NCI-H748 (cell line): ENCODE results near the gene MRM3.
A peak's percentile ranks its signal among the peaks of the same experiment; 100 is the strongest.
"Not testable (repeated sequence)": the region's sequence is repeated elsewhere in the genome, so short reads cannot be mapped to it uniquely, and the experiment has no call there.

Source experiments
- DNase-seq: peaks from one replicate; lab custom pipeline; 2025; ENCODE audit not compliant: unreplicated experiment; lab: John Stamatoyannopoulos, UW

MRM3 gene

GRCh38 chr17:781805-782731 lies at the start of gene MRM3, which contains the start of gene GLOD4:
MRM3 (plus strand) TSS chr17:782353; CDS start chr17:782379, 26 bp downstream.
GLOD4 (minus strand) TSS chr17:782280; CDS start chr17:782255, 25 bp downstream.
- peak; percentile 92 for DNase-seq

GRCh38 chr17:732902-733720 lies 49.0 kb upstream of the MRM3 start:
- DNase-seq: peak; percentile 72

- DNase-seq: peak; percentile 43
Observed at GRCh38 chr17:733743-734142, 48.4 kb upstream of the MRM3 start.

- no peak for DNase-seq
Observed at GRCh38 chr17:737561-738113, 44.5 kb upstream of the MRM3 start.

GRCh38 chr17:740240-741017 lies 41.7 kb upstream of the MRM3 start:
- no peak for DNase-seq

- DNase-seq: no peak
Observed at GRCh38 chr17:742147-742793, 39.9 kb upstream of the MRM3 start.

- DNase-seq: no peak
Observed at GRCh38 chr17:743139-743538, 39.0 kb upstream of the MRM3 start.

- no peak for DNase-seq
Observed at GRCh38 chr17:744937-745336, 37.2 kb upstream of the MRM3 start.

- DNase-seq: no peak
Observed at GRCh38 chr17:745406-745805, 36.7 kb upstream of the MRM3 start.

GRCh38 chr17:746181-746580 lies 36.0 kb upstream of the MRM3 start:
- no peak for DNase-seq

GRCh38 chr17:746783-747629 lies 35.1 kb upstream of the MRM3 start:
- DNase-seq: no peak

- not testable (repeated sequence) for DNase-seq
Observed at GRCh38 chr17:748604-749003, 33.5 kb upstream of the MRM3 start.

- DNase-seq: not testable (repeated sequence)
Observed at GRCh38 chr17:749359-749758, 32.8 kb upstream of the MRM3 start.

- DNase-seq: no peak
Observed at GRCh38 chr17:750431-751037, 31.6 kb upstream of the MRM3 start.

- peak; percentile 59 for DNase-seq
Observed at GRCh38 chr17:751269-752001, 30.7 kb upstream of the MRM3 start.

GRCh38 chr17:752002-752619 lies 30.0 kb upstream of the MRM3 start, which contains the start of gene GEMIN4:
GEMIN4 (minus strand) TSS chr17:752264; CDS start chr17:752142, 122 bp downstream.
- DNase-seq: peak; percentile 96

GRCh38 chr17:752620-753219 lies 29.4 kb upstream of the MRM3 start:
- peak; percentile 77 for DNase-seq
